ENCODE results near the gene HPCAL1.

HPCAL1 gene

GRCh38 chr2:10333966-10334365, 31.3 kb downstream of the HPCAL1 start:
- in situ Hi-C loops (cut with HindIII; ENCODE audit: low sequenced_read_pairs) = no loop called here
- H3K4me3 ChIP-seq (ENCODE audit: low read depth, low read length) = no peak overlapping the region
- DNase-seq (ENCODE audit: low read depth) = no peak
- TF ChIP-seq, protein P1, sequence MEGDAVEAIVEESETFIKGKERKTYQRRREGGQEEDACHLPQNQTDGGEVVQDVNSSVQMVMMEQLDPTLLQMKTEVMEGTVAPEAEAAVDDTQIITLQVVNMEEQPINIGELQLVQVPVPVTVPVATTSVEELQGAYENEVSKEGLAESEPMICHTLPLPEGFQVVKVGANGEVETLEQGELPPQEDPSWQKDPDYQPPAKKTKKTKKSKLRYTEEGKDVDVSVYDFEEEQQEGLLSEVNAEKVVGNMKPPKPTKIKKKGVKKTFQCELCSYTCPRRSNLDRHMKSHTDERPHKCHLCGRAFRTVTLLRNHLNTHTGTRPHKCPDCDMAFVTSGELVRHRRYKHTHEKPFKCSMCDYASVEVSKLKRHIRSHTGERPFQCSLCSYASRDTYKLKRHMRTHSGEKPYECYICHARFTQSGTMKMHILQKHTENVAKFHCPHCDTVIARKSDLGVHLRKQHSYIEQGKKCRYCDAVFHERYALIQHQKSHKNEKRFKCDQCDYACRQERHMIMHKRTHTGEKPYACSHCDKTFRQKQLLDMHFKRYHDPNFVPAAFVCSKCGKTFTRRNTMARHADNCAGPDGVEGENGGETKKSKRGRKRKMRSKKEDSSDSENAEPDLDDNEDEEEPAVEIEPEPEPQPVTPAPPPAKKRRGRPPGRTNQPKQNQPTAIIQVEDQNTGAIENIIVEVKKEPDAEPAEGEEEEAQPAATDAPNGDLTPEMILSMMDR (IDR thresholded peaks at IDR 0.05; ENCODE audit: low read depth, low read length, missing control alignments) = no peak

GRCh38 chr2:10335046-10335840, 32.5 kb downstream of the HPCAL1 start:
- no peak overlapping the region for H3K4me3 ChIP-seq (ENCODE audit: low read depth, low read length)
- no peak for DNase-seq (ENCODE audit: low read depth)
- TF ChIP-seq, protein P1 (IDR thresholded peaks at IDR 0.05; ENCODE audit: low read depth, low read length, missing control alignments) = no peak
- in situ Hi-C loops (cut with HindIII; ENCODE audit: low sequenced_read_pairs) = no loop called here

GRCh38 chr2:10336283-10336682, 33.6 kb downstream of the HPCAL1 start:
- TF ChIP-seq, protein P1 (IDR thresholded peaks at IDR 0.05; ENCODE audit: low read depth, low read length, missing control alignments) = no peak
- in situ Hi-C loops (cut with HindIII; ENCODE audit: low sequenced_read_pairs) = no loop called here
- no peak for DNase-seq (ENCODE audit: low read depth)
- no peak overlapping the region for H3K4me3 ChIP-seq (ENCODE audit: low read depth, low read length)

GRCh38 chr2:10337449-10338269, 35.0 kb downstream of the HPCAL1 start:
- DNase-seq (ENCODE audit: low read depth) = no peak
- TF ChIP-seq, protein P1 (IDR thresholded peaks at IDR 0.05; ENCODE audit: low read depth, low read length, missing control alignments) = no peak
- in situ Hi-C loops (cut with HindIII; ENCODE audit: low sequenced_read_pairs) = no loop called here
- no peak overlapping the region for H3K4me3 ChIP-seq (ENCODE audit: low read depth, low read length)

- in situ Hi-C loops (cut with HindIII; ENCODE audit: low sequenced_read_pairs) = no loop called here
- H3K4me3 ChIP-seq (ENCODE audit: low read depth, low read length) = no peak overlapping the region
- no peak for DNase-seq (ENCODE audit: low read depth)
- TF ChIP-seq, protein P1 (IDR thresholded peaks at IDR 0.05; ENCODE audit: low read depth, low read length, missing control alignments) = no peak
These were observed 35.8 kb downstream of the HPCAL1 start for GRCh38 chr2:10338270-10339188.

Measured in astrocyte of the cerebellum (primary cell).